H1 (cell line): ENCODE results near the gene AP4M1. TPM values are rescaled to one million over a fixed set of nuclear protein-coding genes. Genes with fewer than 3 reads are reported as not detected.

Source experiments
- CTCF ChIA-PET: fragments of 300-600 bp; sonication (Branson Sonifier 250); formaldehyde crosslinking; loops from one replicate; lab custom pipeline; 2021; ENCODE audit not compliant: partially characterized antibody; lab: Charles Lee
- POLR2A ChIA-PET: fragments of 300-600 bp; sonication (Branson Sonifier 250); formaldehyde crosslinking; loops from one replicate; lab custom pipeline; 2021; ENCODE audit warnings: inconsistent platforms; ENCODE audit not compliant: partially characterized antibody; lab: Charles Lee
- DNase-seq, 2 experiments: peaks; one replicate each; pipeline versions ENCODE4 v3.0.0 to v3.0.0-alpha.2; 2010 to 2022; ENCODE audit warnings: low spot score in 2 of 2, low read depth in 1 of 2, mixed read lengths in 1 of 2
- FAIRE-seq: peaks from 2 replicates; lab custom pipeline; 2011; peaks lifted over from hg19 to GRCh38; lab: Jason Lieb, UNC
- H2AFZ ChIP-seq: 2 replicates; pipeline ENCODE4 v1.8.1; 2012; ENCODE audit warnings: low read length, inconsistent platforms
- H2AK5ac ChIP-seq: 2 replicates; pipeline ENCODE4 v1.6.1; 2013; ENCODE audit warnings: low read depth, low read length
- H2BK120ac ChIP-seq: replicated peaks from 2 replicates; pipeline ENCODE3; 2013; ENCODE audit warnings: low read depth, low read length, inconsistent platforms
- H2BK12ac ChIP-seq: 2 replicates; pipeline ENCODE4 v1.6.1; 2013; ENCODE audit warnings: low read depth, low read length
- H2BK15ac ChIP-seq: 2 replicates; pipeline ENCODE4 v1.6.1; 2013; ENCODE audit warnings: low read length
- H2BK20ac ChIP-seq: 2 replicates; pipeline ENCODE4 v1.6.1; 2013; ENCODE audit warnings: low read length
- H2BK5ac ChIP-seq: 2 replicates; pipeline ENCODE4 v1.6.1; 2013; ENCODE audit warnings: low read depth, low read length
- H3K14ac ChIP-seq: 2 replicates; pipeline ENCODE4 v1.6.1; 2013; ENCODE audit warnings: inconsistent platforms; ENCODE audit not compliant: insufficient read length
- H3K18ac ChIP-seq: 2 replicates; pipeline ENCODE4 v1.6.1; 2013; ENCODE audit warnings: low read length; ENCODE audit errors: extremely low read depth
- H3K23ac ChIP-seq: 2 replicates; pipeline ENCODE4 v1.6.1; 2013; ENCODE audit warnings: inconsistent platforms; ENCODE audit not compliant: insufficient read length
- H3K23me2 ChIP-seq: 2 replicates; pipeline ENCODE4 v1.6.1; 2013; ENCODE audit warnings: low read depth, low read length
- H3K27ac ChIP-seq: 2 replicates; pipeline ENCODE4 v1.6.1; 2011; ENCODE audit warnings: low read depth, low read length, inconsistent platforms
- H3K27me3 ChIP-seq, 4 experiments: replicated peaks in 1 of 4; 1 replicate in 1 of 4; 2 replicates in 3 of 4; pipeline versions ENCODE4 v1.6.1 to v1.8.1; 2011 to 2013; ENCODE audit warnings: low read length in 3 of 4, mild to moderate bottlenecking in 3 of 4, inconsistent platforms in 2 of 4, mixed read lengths in 2 of 4, moderate library complexity in 1 of 4; ENCODE audit not compliant: control insufficient read depth in 3 of 4, insufficient read depth in 3 of 4; ENCODE audit errors: extremely low read depth in 1 of 4
- H3K36me3 ChIP-seq, 4 experiments: 2 replicates each; pipeline versions ENCODE4 v1.6.1 to v1.8.1; 2011 to 2013; ENCODE audit warnings: mild to moderate bottlenecking in 4 of 4, low read length in 3 of 4, moderate library complexity in 2 of 4, control low read depth in 1 of 4, inconsistent platforms in 1 of 4; ENCODE audit not compliant: insufficient read depth in 4 of 4, control insufficient read depth in 2 of 4
- H3K4ac ChIP-seq: replicated peaks from 2 replicates; pipeline ENCODE3; 2013; ENCODE audit warnings: low read length, low read depth, mixed read lengths, inconsistent platforms; ENCODE audit not compliant: insufficient read length
- H3K4me1 ChIP-seq, 4 experiments: replicated peaks in 1 of 4; 1 replicate in 1 of 4; 2 replicates in 3 of 4; pipeline versions ENCODE4 v1.6.1 to v1.8.1; 2011 to 2013; ENCODE audit warnings: low read length in 3 of 4, inconsistent platforms in 2 of 4, mixed read lengths in 1 of 4; ENCODE audit not compliant: insufficient read depth in 4 of 4, control insufficient read depth in 3 of 4
- H3K4me2 ChIP-seq, 2 experiments: 2 replicates each; pipeline versions ENCODE4 v1.6.1 to v1.8.1; 2011 to 2013; ENCODE audit warnings: low read depth in 2 of 2, low read length in 2 of 2, control low read depth in 1 of 2, inconsistent platforms in 1 of 2, mild to moderate bottlenecking in 1 of 2; ENCODE audit not compliant: insufficient read depth in 1 of 2
- H3K4me3 ChIP-seq, 4 experiments: fragments of 200-600, 300-600 bp in 1 of 4; sonication (generic), shearing (Covaris generic), sonication (Bioruptor Twin) in 1 of 4; 2 replicates each; pipeline versions ENCODE4 v1.5.1 to v1.8.1; 2011 to 2016; ENCODE audit warnings: low read length in 4 of 4, low read depth in 3 of 4, control low read depth in 2 of 4, inconsistent platforms in 2 of 4, mild to moderate bottlenecking in 2 of 4, mixed read lengths in 1 of 4, moderate library complexity in 1 of 4; ENCODE audit not compliant: insufficient read depth in 2 of 4; ENCODE audit errors: extremely low read depth in 1 of 4
- H3K56ac ChIP-seq: replicated peaks from 2 replicates; pipeline ENCODE3; 2013; ENCODE audit warnings: low read depth, mild to moderate bottlenecking, mixed read lengths, low read length, inconsistent platforms; ENCODE audit not compliant: insufficient read length
- H3K79me1 ChIP-seq: 2 replicates; pipeline ENCODE4 v1.6.1; 2013; ENCODE audit warnings: low read depth, low read length, control low read depth
- H3K79me2 ChIP-seq, 2 experiments: 2 replicates each; pipeline versions ENCODE4 v1.6.1 to v1.8.1; 2012 to 2013; ENCODE audit warnings: low read length in 2 of 2, mild to moderate bottlenecking in 2 of 2, inconsistent platforms in 1 of 2; ENCODE audit not compliant: insufficient read depth in 2 of 2, control insufficient read depth in 1 of 2
- H3K9ac ChIP-seq, 4 experiments: replicated peaks in 1 of 4; 1 replicate in 1 of 4; 2 replicates in 3 of 4; pipeline versions ENCODE4 v1.6.1 to v1.8.1; 2011 to 2013; ENCODE audit warnings: low read depth in 3 of 4, low read length in 3 of 4, control low read depth in 2 of 4, mild to moderate bottlenecking in 2 of 4, moderate library complexity in 2 of 4, inconsistent platforms in 1 of 4; ENCODE audit errors: extremely low read depth in 1 of 4
- H3K9me3 ChIP-seq, 2 experiments: 2 replicates each; pipeline versions ENCODE4 v1.6.1 to v1.8.1; 2012 to 2013; ENCODE audit warnings: mild to moderate bottlenecking in 2 of 2, moderate library complexity in 2 of 2, control low read depth in 1 of 2, inconsistent platforms in 1 of 2, low read depth in 1 of 2, low read length in 1 of 2, mixed read lengths in 1 of 2; ENCODE audit not compliant: insufficient read depth in 2 of 2
- H4K20me1 ChIP-seq, 2 experiments: replicated peaks in 1 of 2; 2 replicates each; pipeline versions ENCODE3 to v1.8.1; 2011 to 2013; ENCODE audit warnings: inconsistent platforms in 2 of 2, low read length in 2 of 2, mild to moderate bottlenecking in 1 of 2; ENCODE audit not compliant: insufficient read depth in 2 of 2, control insufficient read depth in 1 of 2
- H4K5ac ChIP-seq: 2 replicates; pipeline ENCODE4 v1.6.1; 2013; ENCODE audit warnings: low read length, low read depth, mixed read lengths, inconsistent platforms; ENCODE audit not compliant: insufficient read length
- H4K8ac ChIP-seq: 2 replicates; pipeline ENCODE4 v1.8.0; 2013; ENCODE audit warnings: mild to moderate bottlenecking, moderate library complexity, low read length, inconsistent platforms; ENCODE audit not compliant: insufficient read depth; ENCODE audit errors: extremely low read depth
- H4K91ac ChIP-seq: replicated peaks from 2 replicates; pipeline ENCODE3; 2013; ENCODE audit warnings: low read length, mixed read lengths, inconsistent platforms; ENCODE audit not compliant: insufficient read length
- BCL11A ChIP-seq, 2 experiments: IDR thresholded peaks; one replicate each; pipeline ENCODE4 v1.6.1; 2011; ENCODE audit warnings: low read depth in 2 of 2, low read length in 2 of 2, mild to moderate bottlenecking in 2 of 2
- CBX8 ChIP-seq: fragments of 300-800, 300-1000 bp; sonication (generic); IDR thresholded peaks from 2 replicates; pipeline ENCODE4 v1.7.1; 2016; ENCODE audit warnings: low read depth, low read length, borderline replicate concordance
- CHD1 ChIP-seq: IDR thresholded peaks from 2 replicates; pipeline ENCODE4 v1.6.1; 2012; ENCODE audit warnings: low read depth, low read length, improper control_type of control experiment
- RBBP5 ChIP-seq: IDR thresholded peaks from 2 replicates; pipeline ENCODE4 v1.7.1; 2012; ENCODE audit warnings: low read depth, mild to moderate bottlenecking, inconsistent platforms, low read length, moderate library complexity, borderline replicate concordance
- RFX5 ChIP-seq: IDR thresholded peaks from 2 replicates; pipeline ENCODE4 v1.6.1; 2011; ENCODE audit warnings: low read depth, low read length, improper control_type of control experiment, borderline replicate concordance
- RNF2 ChIP-seq: fragments of 200-900, 300-1000 bp; sonication (generic); IDR thresholded peaks from 2 replicates; pipeline ENCODE4 v1.7.1; 2016; ENCODE audit warnings: borderline replicate concordance, low read depth, mild to moderate bottlenecking, antibody characterized with exemption, low read length; ENCODE audit not compliant: poor library complexity, severe bottlenecking; ENCODE audit errors: missing control alignments
- TBP ChIP-seq: IDR thresholded peaks from 2 replicates; pipeline ENCODE4 v1.6.1; 2011; ENCODE audit warnings: low read depth, low read length, improper control_type of control experiment
- TEAD4 ChIP-seq: IDR thresholded peaks from 2 replicates; pipeline ENCODE4 v1.6.1; 2012; ENCODE audit warnings: low read depth, low read length, inconsistent platforms, mixed read lengths
- WGBS, 2 experiments: shearing (Covaris generic) in 1 of 2; methylation state at CpG; one replicate each; pipeline versions ENCODE4 v1.1.6 to v1.1.7; 2013 to 2015; ENCODE audit warnings: low lambda C conversion rate in 2 of 2, mixed read lengths in 2 of 2, inconsistent platforms in 1 of 2, low coverage in 1 of 2, missing lambda C conversion rate in 1 of 2; ENCODE audit not compliant: insufficient replicate concordance in 2 of 2, insufficient coverage in 1 of 2, insufficient read length in 1 of 2; ENCODE audit errors: extremely low coverage in 1 of 2, missing lambda C conversion rate in 1 of 2; 5-methylcytosine and 5-hydroxymethylcytosine counted together
- polyA plus RNA-seq, 7 experiments: library from polyadenylated mRNA; depleted of rRNA in 3 of 7; stranded (reverse) in 5 of 7; unstranded in 2 of 7; fragments of >200 nt in 5 of 7; fragments of 200-250 nt in 2 of 7; gene quantifications; 1 replicate in 5 of 7; 2 replicates in 1 of 7; 4 replicates in 1 of 7; pipeline versions ENCODE4 v1.2.1 to v1.2.3, GENCODE V29; 2011 to 2013; ENCODE audit warnings: missing spikeins in 2 of 7, mixed read lengths in 2 of 7
- total RNA-seq: library from RNA; stranded (reverse); fragmentation: NEBNext Ultra II Directional; extraction: Animal tissue kit (Norgen Biotek cat#: 25700); gene quantifications from 2 replicates; pipeline ENCODE4 v1.2.1, GENCODE V29; 2021

The AP4M1 gene
- total and polyA plus RNA-seq, 2 of the 8 experiments (the other 6 are each of a cell fraction or from before 2014, with no cell fraction given), result 15.2 to 16.6 TPM

- Histone ChIP-seq H3K4me1 (no peaks in the 10 kb centered on the region), H4K8ac (peak overlapping the region; percentile 28; the same call in 1 of the 2 replicates), H3K14ac (no peak overlapping the region), H4K5ac (no peak overlapping the region), H3K27me3 (no peaks in the 10 kb centered on the region), H3K23me2 (no peaks in the 10 kb centered on the region), H3K27ac (no peak overlapping the region), H2AK5ac (no peak overlapping the region), H3K23ac (no peak overlapping the region), H3K36me3 (peaks cover 9 to 62% (median 40%) of the 10 kb centered on the region in 4 experiments; a peak in 7 of 8 replicates), H4K91ac (no peak overlapping the region), H2BK15ac (no peak overlapping the region), H3K4me2 (no peak overlapping the region), H2AFZ (no peak overlapping the region), H2BK20ac (no peak overlapping the region), H3K9me3 (no peaks in the 10 kb centered on the region), H3K18ac (no peak overlapping the region), H3K79me2 (no peaks in the 10 kb centered on the region), H3K4ac (no peak overlapping the region), H3K56ac (no peak overlapping the region), H2BK12ac (no peak overlapping the region), H2BK120ac (no peak overlapping the region), H2BK5ac (no peak overlapping the region), H3K79me1 (no peaks in the 10 kb centered on the region; the same call in 1 of the 2 replicates), H4K20me1 (peaks cover 5% of the 10 kb centered on the region in 2 experiments), H3K4me3 (no peak overlapping the region), H3K9ac (no peak overlapping the region)
- CTCF ChIA-PET, result no interaction called here
- 85% methylated on average over 11 of the region's 11 CpGs; no CpG with 5 or more reads in 1 of the 2 experiments for WGBS, 2 experiments
- FAIRE-seq, result no peak
- POLR2A ChIA-PET, result interaction anchor here (12.1 to 20.0 kb wide), 2 partner anchors 10 to 20 kb away, joined by 414 to 722 read pairs; partner anchors contain the start of genes CNPY4, COPS6, MBLAC1 and TAF6
- DNase-seq, result no peak
- TF ChIP-seq RFX5 (no peak), CBX8 (no peak), RNF2 (no peak), CHD1 (no peak), TBP (no peak), TEAD4 (no peak), BCL11A (IDR thresholded peaks at IDR 0.05; ENCODE audit: low read depth in 2 of 2, low read length in 2 of 2) (no peak), RBBP5 (no peak)
Measured at GRCh38 chr7:100107890-100108289, 6.4 kb downstream of the AP4M1 start.
